NCI-H1105 treated with DMSO at 0.1 percent for 48 hours (cell line): Measurements from ENCODE around the gene GALNT15.

ENCODE experiments used
- DNase-seq: peaks from one replicate; lab custom pipeline; 2025; lab: John Stamatoyannopoulos, UW

Gene GALNT15

GRCh38 chr3:16168211-16168610 is 6.3 kb upstream of the GALNT15 start:
- DNase-seq, result no peak

- DNase-seq, result no peak
These were observed 3.5 kb upstream of the GALNT15 start for GRCh38 chr3:16171009-16171408.

GRCh38 chr3:16171825-16172224 is 2.7 kb upstream of the GALNT15 start:
- DNase-seq, result no peak

- no peak for DNase-seq
These were observed 1.0 kb upstream of the GALNT15 start for GRCh38 chr3:16173283-16174025.

GRCh38 chr3:16174026-16174355 is 489 bp upstream of the GALNT15 start:
- DNase-seq, result no peak

- DNase-seq, result no peak
These were observed 759 bp downstream of the GALNT15 start for GRCh38 chr3:16174976-16175901.

GRCh38 chr3:16176391-16177030 is 2.0 kb downstream of the GALNT15 start:
- no peak for DNase-seq

- DNase-seq, result no peak
These were observed 2.9 kb downstream of the GALNT15 start for GRCh38 chr3:16177382-16177781.

- DNase-seq, result no peak
These were observed 3.6 kb downstream of the GALNT15 start for GRCh38 chr3:16177962-16178627.

GRCh38 chr3:16178628-16178988 is 4.1 kb downstream of the GALNT15 start:
- DNase-seq, result no peak

GRCh38 chr3:16179261-16179660 is 4.8 kb downstream of the GALNT15 start:
- DNase-seq, result no peak

GRCh38 chr3:16179771-16180736 is 5.6 kb downstream of the GALNT15 start:
- no peak for DNase-seq

GRCh38 chr3:16180737-16181134 is 6.3 kb downstream of the GALNT15 start:
- DNase-seq, result no peak

- DNase-seq, result no peak
These were observed 6.9 kb downstream of the GALNT15 start for GRCh38 chr3:16181361-16181760.

GRCh38 chr3:16182183-16182582 is 7.7 kb downstream of the GALNT15 start:
- no peak for DNase-seq

- no peak for DNase-seq
These were observed 8.1 kb downstream of the GALNT15 start for GRCh38 chr3:16182612-16183011.

- no peak for DNase-seq
These were observed 8.6 kb downstream of the GALNT15 start for GRCh38 chr3:16183082-16183481.

GRCh38 chr3:16183601-16184270 is 9.3 kb downstream of the GALNT15 start:
- no peak for DNase-seq

- no peak for DNase-seq
These were observed 11.6 kb downstream of the GALNT15 start for GRCh38 chr3:16186086-16186485.

- DNase-seq, result no peak
These were observed 12.1 kb downstream of the GALNT15 start for GRCh38 chr3:16186565-16186964.
